Prostate gland (tissue), 2 donors: ENCODE measurements around the gene SLC66A2.

Source experiments
- CTCF ChIP-seq, 4 experiments: fragments of 200-600 bp in 2 of 4; fragments of 450-650 bp in 2 of 4; sonication (generic) in 2 of 4; IDR thresholded peaks; 1 replicate in 3 of 4; 2 replicates in 1 of 4; pipeline ENCODE4 v1.5.1; 2016 to 2019; ENCODE audit warnings: antibody characterized with exemption in 4 of 4, mild to moderate bottlenecking in 2 of 4, moderate library complexity in 2 of 4
- POLR2AphosphoS5 ChIP-seq: sonication (generic); formaldehyde crosslinking; IDR thresholded peaks from one replicate; pipeline ENCODE4 v1.6.1; 2017; ENCODE audit warnings: antibody characterized with exemption

DNA sequence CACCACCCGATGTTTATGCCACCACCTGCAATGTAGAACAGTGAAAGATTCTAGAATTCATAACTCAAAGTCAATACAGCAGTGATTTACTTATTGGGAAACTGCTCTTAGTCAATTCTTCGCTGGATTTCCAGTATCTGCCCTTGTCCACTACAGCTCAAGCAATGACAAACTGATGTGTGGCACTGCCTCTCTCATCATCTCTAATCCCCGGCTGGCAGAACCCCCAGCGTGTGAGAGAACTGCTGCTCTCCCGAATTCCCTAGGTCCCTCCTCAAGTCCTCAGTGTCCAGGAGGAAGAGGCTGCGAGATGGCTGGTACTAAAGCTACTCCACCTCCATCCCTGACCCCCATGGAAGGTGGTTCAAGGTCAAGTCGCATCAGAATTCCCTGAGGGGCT is 35.3 kb upstream of the SLC66A2 start:
- TF ChIP-seq CTCF (IDR thresholded peaks at IDR 0.05) (no peak), POLR2AphosphoS5 (no peak)
